ENCODE results near the gene TTC9B. TPM values are rescaled to one million over a fixed set of nuclear protein-coding genes. Genes with fewer than 3 reads are reported as not detected.

The TTC9B gene
- total and polyA plus RNA-seq, 4 donors, result 0.14 TPM; not detected in 3

GRCh38 chr19:40229926-40230417, 11.8 kb upstream of the TTC9B start:
- Histone ChIP-seq H3K27ac (ENCODE audit: low read depth in 1 of 2, low read length in 2 of 2) (no peak overlapping the region), H3K4me3 (ENCODE audit: low read depth in 1 of 3, low read length in 3 of 3) (no peak overlapping the region), H3K36me3 (ENCODE audit: control insufficient read depth in 4 of 4, insufficient read depth in 3 of 4, low read depth in 1 of 4, low read length in 3 of 4) (peaks cover under 1 to 13% (median 9%) of the 10 kb centered on the region in 4 donors), H3K27me3 (ENCODE audit: control insufficient read depth in 4 of 4, insufficient read depth in 4 of 4, low read length in 3 of 4) (no peaks in the 10 kb centered on the region), H3K4me1 (ENCODE audit: control insufficient read depth in 4 of 4, insufficient read depth in 4 of 4, low read length in 3 of 4) (peaks cover 10 to 32% (median 27%) of the 10 kb centered on the region in 4 donors), H3K9ac (ENCODE audit: low read depth in 1 of 2, low read length in 2 of 2) (no peak overlapping the region), H3K9me3 (ENCODE audit: control insufficient read depth in 4 of 4, low read length in 3 of 4) (no peaks in the 10 kb centered on the region)
- 88% methylated on average over 4 of the region's 4 CpGs for WGBS
- DNase-seq (ENCODE audit: low spot score), result no peak
- TF ChIP-seq ZBTB33 (IDR thresholded peaks at IDR 0.05) (no peak), GABPA (IDR thresholded peaks at IDR 0.05 in 1 of 2, conservative IDR thresholded peaks at IDR 0.05 in 1 of 2) (no peak), RXRA (IDR thresholded peaks at IDR 0.05) (no peak), SP1 (IDR thresholded peaks at IDR 0.05) (no peak), TAF1 (conservative IDR thresholded peaks at IDR 0.05) (no peak), REST (IDR thresholded peaks at IDR 0.05) (no peak), FOXA2 (IDR thresholded peaks at IDR 0.05) (no peak), ATF3 (IDR thresholded peaks at IDR 0.05) (no peak), NR2F2 (IDR thresholded peaks at IDR 0.05) (no peak)

GRCh38 chr19:40229484-40229883, 11.3 kb upstream of the TTC9B start:
- Histone ChIP-seq H3K4me3 (ENCODE audit: low read depth in 1 of 3, low read length in 3 of 3) (no peak overlapping the region), H3K36me3 (ENCODE audit: control insufficient read depth in 4 of 4, insufficient read depth in 3 of 4, low read depth in 1 of 4, low read length in 3 of 4) (peaks cover 0 to 9% (median 5%) of the 10 kb centered on the region in 4 donors), H3K9me3 (ENCODE audit: control insufficient read depth in 4 of 4, low read length in 3 of 4) (no peaks in the 10 kb centered on the region), H3K27me3 (ENCODE audit: control insufficient read depth in 4 of 4, insufficient read depth in 4 of 4, low read length in 3 of 4) (no peaks in the 10 kb centered on the region), H3K4me1 (ENCODE audit: control insufficient read depth in 4 of 4, insufficient read depth in 4 of 4, low read length in 3 of 4) (peaks cover 10 to 32% (median 27%) of the 10 kb centered on the region in 4 donors), H3K9ac (ENCODE audit: low read depth in 1 of 2, low read length in 2 of 2) (no peak overlapping the region), H3K27ac (ENCODE audit: low read depth in 1 of 2, low read length in 2 of 2) (no peak overlapping the region)
- 52% methylated on average over 3 of the region's 3 CpGs for WGBS
- DNase-seq (ENCODE audit: low spot score), result no peak
- TF ChIP-seq TAF1 (conservative IDR thresholded peaks at IDR 0.05) (no peak), JUND (IDR thresholded peaks at IDR 0.05) (no peak), NR2F2 (IDR thresholded peaks at IDR 0.05) (no peak), HNF4A (conservative IDR thresholded peaks at IDR 0.05) (no peak), ZBTB33 (IDR thresholded peaks at IDR 0.05) (no peak), FOXA1 (IDR thresholded peaks at IDR 0.05) (no peak), HNF4G (IDR thresholded peaks at IDR 0.05) (no peak), MAX (IDR thresholded peaks at IDR 0.05) (no peak), REST (IDR thresholded peaks at IDR 0.05) (no peak), EGR1 (IDR thresholded peaks at IDR 0.05; ENCODE audit: low read depth in 2 of 2) (no peak), RAD21 (IDR thresholded peaks at IDR 0.05) (no peak), GABPA (IDR thresholded peaks at IDR 0.05 in 1 of 2, conservative IDR thresholded peaks at IDR 0.05 in 1 of 2) (no peak), RXRA (IDR thresholded peaks at IDR 0.05) (no peak), ATF3 (IDR thresholded peaks at IDR 0.05) (no peak)

Data from liver (tissue), 9 donors.